ENCODE data around the gene PTPRT.

- no peak for TF ChIP-seq EZH2 (IDR thresholded peaks at IDR 0.05)
- no peak for TF ChIP-seq POLR2AphosphoS5 (IDR thresholded peaks at IDR 0.05; ENCODE audit: borderline replicate concordance, low read depth, low read length)
- no peak for TF ChIP-seq FOXP2 (optimal IDR thresholded peaks at IDR 0.05; ENCODE audit: control extremely low read depth, extremely low read length, insufficient read depth)
These were observed 704.8 kb downstream of the PTPRT start for GRCh38 chr20:42484790-42485375.
